Measurements from ENCODE around the gene TUBB. TPM values are rescaled to one million over a fixed set of nuclear protein-coding genes. Genes with fewer than 3 reads are reported as not detected.
A peak's percentile ranks its signal among the peaks of the same experiment; 100 is the strongest.

TUBB gene
- total RNA-seq, 4 donors from 2014 or later = 69.9 to 188 (median 95.6) TPM

DNA sequence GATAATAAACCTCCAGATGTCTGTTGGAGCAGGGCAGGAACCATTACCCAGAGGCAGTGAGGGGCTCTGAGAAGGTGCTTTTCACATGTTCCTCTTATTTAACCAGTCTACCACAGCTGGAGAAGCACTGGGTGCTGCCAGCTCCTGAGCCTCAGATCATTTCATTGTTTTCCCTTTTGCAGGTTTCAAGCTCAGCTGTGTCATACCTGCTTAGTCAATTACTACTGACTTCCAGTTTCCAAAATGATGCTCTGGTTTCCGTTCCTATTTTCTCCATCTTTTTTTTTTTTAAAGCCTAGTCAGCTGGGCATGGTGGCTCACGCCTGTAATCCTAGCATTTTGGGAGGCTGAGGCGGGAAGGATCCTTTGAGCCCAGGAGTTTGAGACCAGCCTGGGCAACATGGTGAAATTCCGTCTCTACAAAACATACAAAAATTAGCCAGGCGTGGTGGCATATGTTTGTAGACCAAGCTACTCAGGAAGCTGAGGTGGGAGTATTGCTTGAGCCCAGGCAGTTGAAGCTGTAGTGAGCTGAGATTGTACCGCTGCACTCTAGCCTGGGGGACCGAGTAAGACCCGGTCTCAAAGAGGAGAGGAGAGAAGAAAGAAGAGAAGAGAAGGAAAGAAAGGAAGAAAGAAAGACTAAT is 15.6 kb downstream of the TUBB start:
- Histone ChIP-seq H3K4me3 (no peak overlapping the region), H3K27ac (peak overlapping the region in 1 of 4 donors; percentile 50), H3K4me1 (peaks cover 0 to 35% (median 23%) of the 10 kb centered on the region in 4 donors), H3K27me3 (no peaks in the 10 kb centered on the region), H3K36me3 (peaks cover 0 to 71% (median 0%) of the 10 kb centered on the region in 3 donors), H3K9me3 (no peaks in the 10 kb centered on the region)
- no peak for DNase-seq
- TF ChIP-seq, protein P1, sequence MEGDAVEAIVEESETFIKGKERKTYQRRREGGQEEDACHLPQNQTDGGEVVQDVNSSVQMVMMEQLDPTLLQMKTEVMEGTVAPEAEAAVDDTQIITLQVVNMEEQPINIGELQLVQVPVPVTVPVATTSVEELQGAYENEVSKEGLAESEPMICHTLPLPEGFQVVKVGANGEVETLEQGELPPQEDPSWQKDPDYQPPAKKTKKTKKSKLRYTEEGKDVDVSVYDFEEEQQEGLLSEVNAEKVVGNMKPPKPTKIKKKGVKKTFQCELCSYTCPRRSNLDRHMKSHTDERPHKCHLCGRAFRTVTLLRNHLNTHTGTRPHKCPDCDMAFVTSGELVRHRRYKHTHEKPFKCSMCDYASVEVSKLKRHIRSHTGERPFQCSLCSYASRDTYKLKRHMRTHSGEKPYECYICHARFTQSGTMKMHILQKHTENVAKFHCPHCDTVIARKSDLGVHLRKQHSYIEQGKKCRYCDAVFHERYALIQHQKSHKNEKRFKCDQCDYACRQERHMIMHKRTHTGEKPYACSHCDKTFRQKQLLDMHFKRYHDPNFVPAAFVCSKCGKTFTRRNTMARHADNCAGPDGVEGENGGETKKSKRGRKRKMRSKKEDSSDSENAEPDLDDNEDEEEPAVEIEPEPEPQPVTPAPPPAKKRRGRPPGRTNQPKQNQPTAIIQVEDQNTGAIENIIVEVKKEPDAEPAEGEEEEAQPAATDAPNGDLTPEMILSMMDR (IDR thresholded peaks at IDR 0.05) = no peak
- no peak for TF ChIP-seq POLR2A (IDR thresholded peaks at IDR 0.05)

DNA sequence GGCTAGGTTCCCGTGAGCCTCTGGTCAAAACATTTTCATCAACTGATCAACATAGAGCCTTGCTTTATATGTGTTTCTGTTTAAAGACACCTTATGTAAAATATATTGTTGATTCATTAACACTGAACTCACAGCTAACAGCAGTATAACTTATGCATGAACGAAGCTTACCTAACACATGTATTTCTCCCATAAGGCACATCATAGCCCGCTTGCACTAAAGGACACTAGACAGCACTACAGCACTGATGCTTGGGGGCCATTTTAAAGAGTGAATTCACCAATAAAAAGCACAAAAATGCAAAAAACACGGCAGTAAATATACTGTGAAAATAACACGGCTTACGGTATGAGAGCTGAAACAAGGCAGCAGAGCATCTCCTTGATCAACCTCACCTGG is 18.4 kb downstream of the TUBB start:
- H3K36me3 ChIP-seq = peaks cover 0 to 59% (median 0%) of the 10 kb centered on the region in 3 donors

DNA sequence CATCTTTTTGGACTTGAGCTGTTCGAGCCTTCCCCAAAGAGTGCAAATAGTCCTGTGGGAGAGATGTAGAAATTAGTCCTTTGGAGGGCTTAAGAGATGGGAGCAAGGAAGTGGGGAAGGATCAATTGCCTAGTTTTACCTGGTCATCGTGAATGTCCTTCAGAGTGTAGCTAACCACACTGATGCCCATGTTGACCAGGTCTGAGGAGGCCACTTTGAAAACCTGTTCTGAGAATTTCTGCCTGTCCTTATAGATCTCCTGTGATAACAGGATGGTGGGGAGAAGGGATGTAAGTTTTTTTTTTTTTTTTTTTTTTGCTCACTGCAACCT is 20.4 kb downstream of the TUBB start:
- no peak for DNase-seq
- H3K36me3 ChIP-seq = peaks cover 0 to 44% (median 0%) of the 10 kb centered on the region in 3 donors
- no peak overlapping the region for H3K4me3 ChIP-seq

More for the DNA sequence above, 18.4 kb downstream of the TUBB start:
- Histone ChIP-seq H3K27ac (no peak overlapping the region), H3K4me1 (peaks cover 3 to 37% (median 28%) of the 10 kb centered on the region in 4 donors), H3K4me3 (no peak overlapping the region), H3K27me3 (no peaks in the 10 kb centered on the region), H3K9me3 (no peaks in the 10 kb centered on the region)
- TF ChIP-seq, protein P1 (IDR thresholded peaks at IDR 0.05) = no peak
- TF ChIP-seq POLR2A (IDR thresholded peaks at IDR 0.05) = no peak
- no peak for DNase-seq

DNA sequence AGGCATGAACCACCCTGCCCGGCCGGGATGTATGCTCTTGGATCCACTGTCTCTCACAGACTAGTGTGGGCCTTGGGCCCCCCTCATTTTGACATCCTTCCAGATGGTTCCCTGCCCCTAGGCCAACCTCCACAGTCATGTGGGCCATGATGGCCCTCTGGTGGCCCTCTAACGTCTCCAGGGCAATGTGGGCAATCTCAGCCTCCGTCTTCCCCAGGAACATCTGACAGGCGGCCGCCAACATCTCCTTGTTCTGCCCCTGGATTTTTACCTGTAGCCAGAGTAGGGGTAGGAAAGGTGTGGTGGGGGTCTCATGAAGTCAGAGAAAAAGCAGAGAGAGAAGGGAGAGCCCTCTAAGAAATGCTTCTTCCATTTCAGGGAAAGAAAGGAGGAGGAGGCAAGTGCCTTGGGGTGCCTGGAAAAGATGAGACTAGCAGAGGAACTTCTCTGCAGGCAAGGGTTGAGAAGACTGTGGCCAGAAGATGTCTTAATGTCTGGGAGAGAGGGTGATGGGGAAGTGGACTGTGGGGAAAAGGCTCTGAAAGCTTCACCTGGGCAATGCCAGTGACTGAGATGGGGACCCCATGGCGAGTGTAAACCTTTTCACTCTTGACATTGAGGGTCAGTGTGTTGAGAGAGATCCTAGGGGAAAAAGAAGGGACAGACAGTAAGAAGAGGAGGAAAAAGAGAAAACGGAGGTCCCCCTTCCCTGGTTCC is 21.1 kb downstream of the TUBB start:
- peak overlapping the region; percentile 74 to 98 (median 92) for H3K4me3 ChIP-seq
- peak overlapping the region; percentile 84 to 96 (median 92) for H3K27ac ChIP-seq
- no peaks in the 10 kb centered on the region for H3K27me3 ChIP-seq
- no peak for DNase-seq
- no peak for TF ChIP-seq POLR2A (IDR thresholded peaks at IDR 0.05)
- TF ChIP-seq, protein P1 (IDR thresholded peaks at IDR 0.05) = no peak
- no peaks in the 10 kb centered on the region for H3K9me3 ChIP-seq
- H3K4me1 ChIP-seq = peaks cover 3 to 45% (median 22%) of the 10 kb centered on the region in 4 donors
- H3K36me3 ChIP-seq = peaks cover 0 to 36% (median 0%) of the 10 kb centered on the region in 3 donors

More for the DNA sequence above, 20.4 kb downstream of the TUBB start:
- no peaks in the 10 kb centered on the region for H3K9me3 ChIP-seq
- H3K27me3 ChIP-seq = no peaks in the 10 kb centered on the region
- H3K27ac ChIP-seq = no peak overlapping the region
- TF ChIP-seq POLR2A (IDR thresholded peaks at IDR 0.05) = no peak
- TF ChIP-seq, protein P1 (IDR thresholded peaks at IDR 0.05) = no peak
- peaks cover 3 to 45% (median 26%) of the 10 kb centered on the region in 4 donors for H3K4me1 ChIP-seq

DNA sequence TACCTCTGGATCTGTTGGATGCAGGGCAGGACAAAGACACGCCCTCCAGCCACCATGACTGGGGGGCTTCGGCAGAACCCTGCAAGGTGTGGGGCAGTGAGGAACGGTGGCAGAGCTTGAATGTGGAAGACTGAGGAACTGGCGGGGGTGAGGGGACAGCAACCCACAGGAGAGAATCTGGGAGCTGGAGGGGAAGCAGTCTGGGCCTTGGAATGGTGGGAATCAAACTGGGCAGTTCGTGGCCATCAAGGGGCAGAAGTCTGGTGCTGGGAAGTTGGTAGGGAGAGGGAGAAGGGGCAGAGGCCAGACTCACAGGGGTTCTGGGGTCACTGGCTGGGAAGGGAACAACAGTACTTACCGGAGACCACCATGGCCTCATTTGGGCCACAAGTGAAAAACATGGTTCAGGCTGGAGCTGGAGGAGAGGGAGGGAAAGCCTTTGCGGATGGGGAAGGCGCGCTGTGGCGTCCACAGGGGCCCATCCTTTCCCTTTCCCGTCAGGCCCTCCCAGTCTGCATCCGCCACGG is 21.7 kb downstream of the TUBB start:
- peaks cover 0 to 34% (median 0%) of the 10 kb centered on the region in 3 donors for H3K36me3 ChIP-seq
- peak overlapping the region; percentile 84 to 96 (median 92) for H3K27ac ChIP-seq
- peaks cover 3 to 45% (median 21%) of the 10 kb centered on the region in 4 donors for H3K4me1 ChIP-seq
- H3K27me3 ChIP-seq = no peaks in the 10 kb centered on the region
- H3K9me3 ChIP-seq = no peaks in the 10 kb centered on the region
- TF ChIP-seq POLR2A (IDR thresholded peaks at IDR 0.05) = no peak
- TF ChIP-seq, protein P1 (IDR thresholded peaks at IDR 0.05) = no peak
- H3K4me3 ChIP-seq = peak overlapping the region; percentile 74 to 98 (median 92)
- peak in 1 of 3 donors; percentile 53 for DNase-seq
